Measurements from ENCODE around the gene BMPER. TPM values are rescaled to one million over a fixed set of nuclear protein-coding genes. Genes with fewer than 3 reads are reported as not detected.

Gene BMPER
- total and polyA plus RNA-seq, 2 donors (not counting 1 experiment from before 2014, with no cell fraction given) = 12.2 to 15.9 TPM

- peaks cover 6% of the 10 kb centered on the region for H3K4me1 ChIP-seq (ENCODE audit: control insufficient read depth, extremely low read depth, insufficient read depth, low read length)
- peak in 1 of 2 donors; percentile 88 for DNase-seq (ENCODE audit: low read depth in 2 of 2)
- no peaks in the 10 kb centered on the region for H3K27me3 ChIP-seq (ENCODE audit: control insufficient read depth, insufficient read depth, low read length)
- no peak overlapping the region for H2AFZ ChIP-seq (ENCODE audit: low read length)
- H3K9ac ChIP-seq (ENCODE audit: insufficient read depth, low read length) = no peak overlapping the region
- H3K9me3 ChIP-seq (ENCODE audit: control insufficient read depth, insufficient read depth, low read depth, low read length) = no peaks in the 10 kb centered on the region
- TF ChIP-seq CTCF (conservative IDR thresholded peaks at IDR 0.05 in 1 of 2, IDR thresholded peaks at IDR 0.05 in 1 of 2; ENCODE audit: low read depth in 1 of 2, low read length in 2 of 2) (no peak), EZH2 (IDR thresholded peaks at IDR 0.05; ENCODE audit: low read length, missing control alignments) (no peak)
- no peaks in the 10 kb centered on the region for H3K36me3 ChIP-seq (ENCODE audit: control insufficient read depth, insufficient read depth, low read length)
- H3K79me2 ChIP-seq (ENCODE audit: control insufficient read depth, insufficient read depth, low read length) = no peaks in the 10 kb centered on the region
- H3K27ac ChIP-seq (ENCODE audit: insufficient read depth, low read length) = no peak overlapping the region
- H3K4me3 ChIP-seq (replicated peaks in 1 of 4; ENCODE audit: control extremely low read depth in 1 of 4, insufficient read depth in 1 of 4, low read depth in 3 of 4, low read length in 4 of 4) = no peak overlapping the region
- no peaks in the 10 kb centered on the region for H4K20me1 ChIP-seq (ENCODE audit: control insufficient read depth, extremely low read depth, insufficient read depth, low read length)
- no peak overlapping the region for H3K4me2 ChIP-seq (ENCODE audit: extremely low read depth, insufficient read depth, low read length)
These were observed 133.6 kb downstream of the BMPER start for GRCh38 chr7:34038816-34039470.

DNA sequence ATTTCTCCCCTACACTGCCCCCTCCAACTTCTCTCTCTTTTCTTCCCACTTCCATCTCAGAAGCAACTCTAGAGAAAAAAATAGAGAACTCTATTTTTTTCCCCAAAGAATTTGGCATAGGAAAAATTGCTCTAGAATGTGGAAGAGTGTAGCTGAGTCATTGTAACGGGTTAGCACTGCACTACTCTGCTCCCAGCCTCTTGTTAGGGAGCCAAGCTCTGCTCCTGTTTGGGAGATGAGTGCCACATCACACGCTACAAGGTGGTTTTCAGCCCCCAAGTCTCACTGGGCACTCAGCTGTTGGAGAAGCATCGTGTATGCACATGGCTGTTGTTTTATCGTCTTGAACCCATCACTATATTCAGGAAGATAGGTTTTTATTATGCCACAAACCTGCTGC lies 136.4 kb downstream of the BMPER start:
- Histone ChIP-seq H3K27me3 (ENCODE audit: control insufficient read depth, insufficient read depth, low read length) (no peaks in the 10 kb centered on the region), H3K4me1 (ENCODE audit: control insufficient read depth, extremely low read depth, insufficient read depth, low read length) (peaks cover under 1% of the 10 kb centered on the region), H3K36me3 (ENCODE audit: control insufficient read depth, insufficient read depth, low read length) (no peaks in the 10 kb centered on the region), H3K27ac (ENCODE audit: insufficient read depth, low read length) (no peak overlapping the region), H2AFZ (ENCODE audit: low read length) (no peak overlapping the region), H3K4me3 (replicated peaks in 1 of 4; ENCODE audit: control extremely low read depth in 1 of 4, insufficient read depth in 1 of 4, low read depth in 3 of 4, low read length in 4 of 4) (no peak overlapping the region), H3K9me3 (ENCODE audit: control insufficient read depth, insufficient read depth, low read depth, low read length) (no peaks in the 10 kb centered on the region), H3K9ac (ENCODE audit: insufficient read depth, low read length) (no peak overlapping the region), H4K20me1 (ENCODE audit: control insufficient read depth, extremely low read depth, insufficient read depth, low read length) (no peaks in the 10 kb centered on the region), H3K4me2 (ENCODE audit: extremely low read depth, insufficient read depth, low read length) (no peak overlapping the region), H3K79me2 (ENCODE audit: control insufficient read depth, insufficient read depth, low read length) (no peaks in the 10 kb centered on the region)
- TF ChIP-seq CTCF (conservative IDR thresholded peaks at IDR 0.05 in 1 of 2, IDR thresholded peaks at IDR 0.05 in 1 of 2; ENCODE audit: low read depth in 1 of 2, low read length in 2 of 2) (no peak), EZH2 (IDR thresholded peaks at IDR 0.05; ENCODE audit: low read length, missing control alignments) (no peak)
- DNase-seq (ENCODE audit: low read depth in 2 of 2) = peak in 1 of 2 donors; percentile 69

DNA sequence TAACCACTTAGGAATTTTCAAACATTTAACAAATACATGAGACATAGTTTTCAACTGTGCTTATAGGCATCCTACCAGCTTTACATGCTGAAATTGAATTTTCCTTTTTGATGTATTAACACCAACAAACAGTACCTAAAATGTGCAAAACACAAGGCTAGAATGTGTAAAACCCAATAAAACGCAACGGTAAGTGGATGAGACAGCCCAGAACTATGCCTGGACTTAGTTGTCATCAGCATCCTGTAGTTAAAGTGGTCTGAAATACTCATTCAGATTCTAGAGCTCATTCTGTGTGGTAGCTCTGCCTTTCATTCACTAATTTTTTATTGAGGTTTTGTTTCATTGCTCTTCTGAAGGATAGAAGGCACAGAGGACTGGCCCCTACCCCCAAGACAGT lies 137.1 kb downstream of the BMPER start:
- TF ChIP-seq CTCF (conservative IDR thresholded peaks at IDR 0.05 in 1 of 2, IDR thresholded peaks at IDR 0.05 in 1 of 2; ENCODE audit: low read depth in 1 of 2, low read length in 2 of 2) = no peak
- no peak for TF ChIP-seq EZH2 (IDR thresholded peaks at IDR 0.05; ENCODE audit: low read length, missing control alignments)
- Histone ChIP-seq H2AFZ (ENCODE audit: low read length) (no peak overlapping the region), H3K9ac (ENCODE audit: insufficient read depth, low read length) (no peak overlapping the region), H3K4me2 (ENCODE audit: extremely low read depth, insufficient read depth, low read length) (no peak overlapping the region), H3K4me3 (replicated peaks in 1 of 4; ENCODE audit: control extremely low read depth in 1 of 4, insufficient read depth in 1 of 4, low read depth in 3 of 4, low read length in 4 of 4) (no peak overlapping the region), H3K9me3 (ENCODE audit: control insufficient read depth, insufficient read depth, low read depth, low read length) (no peaks in the 10 kb centered on the region), H3K79me2 (ENCODE audit: control insufficient read depth, insufficient read depth, low read length) (no peaks in the 10 kb centered on the region), H3K27me3 (ENCODE audit: control insufficient read depth, insufficient read depth, low read length) (no peaks in the 10 kb centered on the region), H4K20me1 (ENCODE audit: control insufficient read depth, extremely low read depth, insufficient read depth, low read length) (no peaks in the 10 kb centered on the region), H3K27ac (ENCODE audit: insufficient read depth, low read length) (no peak overlapping the region), H3K4me1 (ENCODE audit: control insufficient read depth, extremely low read depth, insufficient read depth, low read length) (no peaks in the 10 kb centered on the region), H3K36me3 (ENCODE audit: control insufficient read depth, insufficient read depth, low read length) (no peaks in the 10 kb centered on the region)
- DNase-seq (ENCODE audit: low read depth in 2 of 2) = peak in 1 of 2 donors; percentile 71
